Lower leg skin (tissue), 4 donors: ENCODE measurements around the gene LRRC27. TPM values are rescaled to one million over a fixed set of nuclear protein-coding genes. Genes with fewer than 3 reads are reported as not detected.

Source experiments
- DNase-seq, 2 donors: peaks; one replicate each; pipeline ENCODE4 v3.0.0-alpha.2; 2019; ENCODE audit warnings: low spot score in 2 of 2
- H3K4me3 ChIP-seq: fragments of 200-600 bp; sonication (generic); 2 replicates; pipeline ENCODE4 v1.5.1; 2017; ENCODE audit warnings: mild to moderate bottlenecking, low read depth; ENCODE audit not compliant: poor library complexity, severe bottlenecking
- CTCF ChIP-seq, 3 donors: fragments of 450-650 bp; IDR thresholded peaks; one replicate each; pipeline ENCODE4 v1.5.1; 2016; ENCODE audit warnings: antibody characterized with exemption in 3 of 3, mild to moderate bottlenecking in 3 of 3, moderate library complexity in 2 of 3
- POLR2A ChIP-seq, 2 donors: fragments of 450-650 bp; IDR thresholded peaks; one replicate each; pipeline ENCODE4 v1.6.1; 2016 to 2017; ENCODE audit warnings: antibody characterized with exemption in 2 of 2, mild to moderate bottlenecking in 1 of 2, moderate library complexity in 1 of 2
- WGBS, 2 donors: methylation state at CpG; one replicate each; pipeline ENCODE4 v1.1.5; 2018; 5-methylcytosine and 5-hydroxymethylcytosine counted together
- intact Hi-C: fragments of 100-400 bp; cut with DNase I; formaldehyde crosslinking; loops from one replicate; pipeline ENCODE4 v1.15.0; 2023; ENCODE audit warnings: low total_unique reads
- total RNA-seq, 4 donors: library from RNA; depleted of rRNA; stranded (reverse); fragments of >200 nt; gene quantifications; one replicate each; pipeline ENCODE4 v1.1.0, GENCODE V29; 2016

Gene LRRC27
- total RNA-seq, 4 donors from 2014 or later = 3.1 to 11.3 (median 8.5) TPM

GRCh38 chr10:132420981-132421846 is 89.2 kb downstream of the LRRC27 start:
- no peak overlapping the region for H3K4me3 ChIP-seq
- WGBS, 2 donors = 7 to 8% methylated on average over 23 to 32 of the region's 33 CpGs
- no peak for TF ChIP-seq CTCF (IDR thresholded peaks at IDR 0.05)
- no peak for TF ChIP-seq POLR2A (IDR thresholded peaks at IDR 0.05)
- intact Hi-C loops = no loop called here
- peak; percentile 78 to 95 for DNase-seq

- no peak for DNase-seq
- intact Hi-C loops = no loop called here
- TF ChIP-seq POLR2A (IDR thresholded peaks at IDR 0.05) (no peak), CTCF (IDR thresholded peaks at IDR 0.05) (no peak)
- H3K4me3 ChIP-seq = no peak overlapping the region
- 67 to 72% methylated on average over 28 to 30 of the region's 30 CpGs for WGBS, 2 donors
Observed at GRCh38 chr10:132421847-132422751, 90.1 kb downstream of the LRRC27 start.

GRCh38 chr10:132422903-132423825 is 91.2 kb downstream of the LRRC27 start:
- no peak for TF ChIP-seq CTCF (IDR thresholded peaks at IDR 0.05)
- TF ChIP-seq POLR2A (IDR thresholded peaks at IDR 0.05) = no peak
- intact Hi-C loops = no loop called here
- H3K4me3 ChIP-seq = no peak overlapping the region
- 75 to 76% methylated on average over 26 of the region's 26 CpGs for WGBS, 2 donors
- DNase-seq = no peak

- WGBS, 2 donors = 45 to 56% methylated on average over 13 to 16 of the region's 21 CpGs
Observed at GRCh38 chr10:132423966-132424861, 92.2 kb downstream of the LRRC27 start.

More at GRCh38 chr10:132423966-132424861, 92.2 kb downstream of the LRRC27 start:
- DNase-seq = no peak
- no peak overlapping the region for H3K4me3 ChIP-seq
- TF ChIP-seq CTCF (IDR thresholded peaks at IDR 0.05) (no peak), POLR2A (IDR thresholded peaks at IDR 0.05) (no peak)
- intact Hi-C loops = no loop called here
